HG03045 (cell line): Measurements from ENCODE around the gene ADAMTSL3.
"Not testable (repeated sequence)": the region's sequence is repeated elsewhere in the genome, so short reads cannot be mapped to it uniquely, and the experiment has no call there.

ENCODE experiments used
- ATAC-seq: cut with Tn5 transposase; IDR thresholded peaks from one replicate; pipeline ENCODE4 v1.9.1; 2021; ENCODE audit warnings: mild to moderate bottlenecking, moderate library complexity; ENCODE audit not compliant: unreplicated experiment

Gene ADAMTSL3

GRCh38 chr15:83695901-83696425 lies 42.0 kb downstream of the ADAMTSL3 start:
- no peak for ATAC-seq

DNA sequence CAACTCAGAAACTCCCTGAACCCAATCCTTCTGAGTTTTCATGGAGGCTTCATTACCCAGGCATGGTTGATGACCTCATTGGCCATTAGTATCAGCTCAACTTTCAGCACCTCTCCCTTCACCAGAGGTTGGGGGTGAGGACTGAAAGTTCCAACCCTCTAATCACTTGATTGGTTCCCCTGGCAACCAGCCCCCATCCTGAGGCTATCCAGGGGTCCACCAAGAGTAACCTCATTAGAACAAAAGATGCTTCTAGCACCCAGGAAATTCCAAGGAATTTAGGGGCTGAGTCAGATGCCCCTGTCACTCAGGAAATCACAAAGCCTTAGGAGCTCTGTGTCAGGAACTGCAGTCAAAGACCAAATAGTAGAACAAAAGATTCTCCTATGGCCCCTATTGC lies 43.8 kb downstream of the ADAMTSL3 start:
- no peak for ATAC-seq

GRCh38 chr15:83698294-83698693 lies 44.4 kb downstream of the ADAMTSL3 start:
- no peak for ATAC-seq

GRCh38 chr15:83699028-83699427 lies 45.1 kb downstream of the ADAMTSL3 start:
- ATAC-seq: no peak

GRCh38 chr15:83700082-83700481 lies 46.2 kb downstream of the ADAMTSL3 start:
- no peak for ATAC-seq

DNA sequence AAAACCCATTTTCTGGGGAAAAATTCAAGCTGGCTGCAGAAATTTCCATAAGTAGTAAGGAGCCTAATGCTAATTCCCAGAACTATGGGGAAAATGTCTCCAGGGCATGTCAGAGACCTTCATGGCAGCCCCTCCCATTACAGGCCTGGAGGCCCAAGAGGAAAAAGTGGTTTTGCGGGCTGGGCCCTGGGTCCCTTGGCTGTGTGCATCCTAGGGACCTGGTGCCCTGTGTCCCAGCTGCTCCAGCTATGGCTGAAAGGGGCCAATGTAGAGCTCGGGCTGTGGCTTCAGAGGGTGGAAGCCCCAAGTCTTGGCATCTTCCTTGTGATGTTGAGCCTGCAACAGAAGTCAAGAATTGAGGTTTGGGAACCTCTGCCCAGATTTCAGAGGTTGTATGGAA lies 48.4 kb downstream of the ADAMTSL3 start:
- ATAC-seq: not testable (repeated sequence)

- ATAC-seq: no peak
Observed at GRCh38 chr15:83708328-83708727, 54.4 kb downstream of the ADAMTSL3 start.

- ATAC-seq: no peak
Observed at GRCh38 chr15:83709241-83709640, 55.3 kb downstream of the ADAMTSL3 start.

DNA sequence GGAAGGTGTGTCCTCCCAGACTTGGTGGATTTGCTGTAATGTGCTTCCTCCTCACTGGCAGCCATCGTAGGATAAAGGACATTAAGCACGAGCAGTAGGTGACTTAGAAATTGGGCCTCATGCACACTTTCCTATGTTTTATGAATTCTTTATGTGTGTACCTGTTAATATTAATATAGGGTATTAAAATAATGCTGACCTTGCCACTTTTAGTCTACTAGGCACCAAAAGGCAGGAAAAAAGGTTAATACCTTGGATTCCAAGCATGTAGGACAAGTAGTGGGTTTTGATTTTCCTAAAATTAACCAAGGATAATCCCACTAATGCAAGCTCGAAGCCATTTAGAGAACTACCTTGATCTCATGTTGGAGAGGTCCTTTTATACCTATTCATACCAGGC lies 55.9 kb downstream of the ADAMTSL3 start:
- ATAC-seq: no peak

- ATAC-seq: no peak
Observed at GRCh38 chr15:83710452-83710851, 56.5 kb downstream of the ADAMTSL3 start.

- no peak for ATAC-seq
Observed at GRCh38 chr15:83711236-83711635, 57.3 kb downstream of the ADAMTSL3 start.

- ATAC-seq: no peak
Observed at GRCh38 chr15:83713242-83713641, 59.3 kb downstream of the ADAMTSL3 start.

- no peak for ATAC-seq
Observed at GRCh38 chr15:83714939-83715628, 61.2 kb downstream of the ADAMTSL3 start.

DNA sequence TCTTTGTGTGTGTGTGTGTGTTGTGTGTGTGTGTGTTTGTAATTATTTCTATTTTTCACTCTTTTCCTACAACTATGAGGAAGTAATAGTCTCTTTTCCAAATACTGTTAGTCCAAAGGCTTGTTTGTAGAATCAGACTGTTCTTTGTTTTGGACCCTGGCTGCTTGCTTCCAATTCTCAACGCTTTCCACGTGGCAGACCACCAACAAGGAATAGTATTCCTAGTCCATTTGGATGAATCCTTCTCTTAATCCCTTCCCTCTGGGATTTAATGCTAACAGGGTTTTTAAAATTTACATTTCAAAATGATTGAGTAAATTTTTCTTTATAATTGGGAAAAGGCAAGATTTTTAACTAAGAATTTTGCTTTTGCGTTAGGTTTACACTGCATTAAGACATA lies 62.7 kb downstream of the ADAMTSL3 start:
- ATAC-seq: no peak

DNA sequence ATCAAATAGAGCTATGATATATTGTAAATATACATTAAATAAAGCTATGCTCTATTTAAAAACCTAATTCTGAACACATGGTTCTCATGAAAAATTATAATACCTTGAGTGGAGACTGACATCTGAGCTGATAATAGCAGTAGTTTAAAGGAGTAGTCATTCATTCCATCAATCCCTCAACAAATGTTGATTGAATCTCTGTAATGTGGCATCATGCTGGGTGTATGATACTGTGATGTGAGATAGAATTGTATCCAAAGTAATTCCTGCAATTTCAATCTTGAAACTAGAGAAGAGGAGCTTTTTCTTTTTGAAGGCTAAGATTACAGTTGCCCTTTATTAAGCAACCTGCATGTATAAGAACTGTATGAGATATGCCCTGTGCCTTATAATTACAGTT lies 63.1 kb downstream of the ADAMTSL3 start:
- no peak for ATAC-seq

DNA sequence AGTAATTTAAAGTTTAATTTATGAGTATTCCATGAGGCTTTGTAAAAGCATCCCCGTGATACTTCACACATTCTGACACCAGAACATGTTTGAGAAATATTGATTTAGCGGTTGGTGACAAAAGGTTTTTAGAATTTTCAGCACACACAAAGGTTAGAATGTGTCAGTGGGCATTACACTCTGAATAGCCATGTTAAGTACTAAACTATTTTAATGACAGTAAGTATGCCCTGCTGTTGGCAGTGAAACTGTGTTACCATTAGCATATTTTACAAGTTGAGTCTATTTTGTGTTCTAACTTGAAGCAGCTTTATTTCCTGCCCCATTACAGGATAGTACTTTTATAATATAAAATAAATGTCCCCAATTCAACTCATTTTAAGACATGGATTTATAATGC lies 66.5 kb downstream of the ADAMTSL3 start:
- no peak for ATAC-seq

- no peak for ATAC-seq
Observed at GRCh38 chr15:83721031-83721430, 67.1 kb downstream of the ADAMTSL3 start.

DNA sequence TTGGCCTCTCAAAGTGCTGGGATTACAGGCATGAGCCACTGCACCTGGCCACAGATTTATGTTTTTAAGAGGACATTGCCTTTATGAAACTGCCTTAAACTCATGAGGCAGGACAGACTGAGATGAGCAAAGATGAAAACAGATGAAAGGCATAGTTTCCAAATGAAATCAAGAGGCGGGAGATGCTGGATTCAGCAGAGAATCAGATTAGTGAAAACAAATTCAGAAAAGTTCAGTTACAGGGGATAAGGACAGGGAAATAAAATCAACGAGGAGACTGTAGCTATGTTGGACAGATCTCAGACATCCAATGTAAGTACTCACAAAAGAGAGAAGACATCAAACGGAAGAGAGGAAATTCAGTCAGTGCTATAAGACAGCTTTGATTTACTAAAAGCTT lies 68.1 kb downstream of the ADAMTSL3 start:
- no peak for ATAC-seq

DNA sequence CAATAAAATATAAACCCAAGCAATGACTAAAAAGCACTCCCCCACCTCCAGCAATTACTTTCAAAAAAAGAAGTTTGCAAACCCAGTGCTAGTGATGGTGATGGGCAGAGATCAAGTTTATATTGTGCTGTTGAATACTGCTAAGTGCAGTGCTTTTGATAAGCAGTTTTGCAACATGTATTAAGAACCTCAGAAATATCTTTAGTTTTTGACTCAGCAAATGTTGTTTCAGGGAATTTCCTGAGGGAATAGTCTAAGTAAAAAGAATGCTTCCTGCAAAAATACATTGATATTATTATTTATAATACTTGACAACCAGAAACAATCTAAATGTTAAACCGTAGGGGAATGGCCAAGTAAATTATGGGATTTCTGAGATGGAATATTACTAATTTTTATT lies 69.3 kb downstream of the ADAMTSL3 start:
- no peak for ATAC-seq

- no peak for ATAC-seq
Observed at GRCh38 chr15:83732196-83732595, 78.3 kb downstream of the ADAMTSL3 start.

DNA sequence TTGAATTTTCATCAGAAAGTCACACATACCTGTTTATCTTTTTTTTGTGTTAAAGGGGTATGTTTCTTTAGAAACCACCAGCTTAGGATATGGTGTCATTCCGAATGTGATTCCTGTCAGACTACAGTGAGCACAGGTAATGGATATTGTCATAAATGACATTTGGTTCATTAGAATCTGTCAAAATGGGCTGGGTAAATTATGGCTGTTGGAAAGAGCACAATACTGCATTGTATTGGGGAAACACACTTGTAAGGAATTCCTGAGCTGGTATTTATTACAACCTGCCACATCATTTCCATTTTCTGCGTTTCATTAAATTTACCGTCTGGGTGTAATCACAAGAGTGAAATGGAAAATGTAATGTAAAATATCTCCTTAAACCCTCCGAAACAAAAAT lies 78.8 kb downstream of the ADAMTSL3 start:
- no peak for ATAC-seq

GRCh38 chr15:83733206-83733605 lies 79.3 kb downstream of the ADAMTSL3 start:
- ATAC-seq: no peak

GRCh38 chr15:83733691-83734090 lies 79.8 kb downstream of the ADAMTSL3 start:
- ATAC-seq: no peak
